OCI-LY3 (cell line): Measurements from ENCODE around the gene BMPR2.
"Not testable (repeated sequence)": the region's sequence is repeated elsewhere in the genome, so short reads cannot be mapped to it uniquely, and the experiment has no call there.

Experiments used
- CTCF ChIP-seq: fragments of 200-600, 300-600 bp; sonication (generic); IDR thresholded peaks from 2 replicates; pipeline ENCODE4 v1.5.1; 2014; ENCODE audit warnings: antibody characterized with exemption, low read length, low read depth
- EZH2phosphoT487 ChIP-seq: fragments of 200-600 bp; shearing (Covaris generic); IDR thresholded peaks from 2 replicates; pipeline ENCODE4 v1.6.1; 2018; ENCODE audit warnings: antibody characterized with exemption, mixed run types, low read depth

- TF ChIP-seq CTCF, EZH2phosphoT487: not testable (repeated sequence)
These were observed 120.8 kb downstream of the BMPR2 start for GRCh38 chr2:202496835-202497472.
